Transverse colon (tissue), 4 donors: ENCODE measurements around the gene RNF215. TPM values are rescaled to one million over a fixed set of nuclear protein-coding genes. Genes with fewer than 3 reads are reported as not detected.

ENCODE experiments used
- DNase-seq: peaks from one replicate; pipeline ENCODE4 v3.0.0-alpha.2; 2019
- H3K27ac ChIP-seq, 4 donors: fragments of 200-600 bp; sonication (generic); 2 replicates each; pipeline ENCODE4 v1.5.1; 2016 to 2018; ENCODE audit warnings: inconsistent platforms in 4 of 4
- H3K27me3 ChIP-seq: fragments of 200-600 bp; sonication (generic); 2 replicates; pipeline ENCODE4 v1.5.1; 2017; ENCODE audit warnings: inconsistent platforms
- H3K36me3 ChIP-seq, 4 donors: fragments of 200-600 bp; sonication (generic); 2 replicates each; pipeline ENCODE4 v1.5.1; 2017 to 2019; ENCODE audit warnings: inconsistent platforms in 4 of 4
- H3K4me1 ChIP-seq, 4 donors: fragments of 200-600 bp; sonication (generic); 2 replicates each; pipeline ENCODE4 v1.5.1; 2017 to 2020; ENCODE audit warnings: inconsistent platforms in 4 of 4
- H3K4me3 ChIP-seq, 4 donors: fragments of 200-600 bp; sonication (generic); 1 replicate in 1 of 4; 2 replicates in 3 of 4; pipeline versions ENCODE4 v1.5.1 to v1.6.1; 2017 to 2019; ENCODE audit warnings: inconsistent platforms in 4 of 4
- H3K9me3 ChIP-seq, 2 donors: fragments of 200-600 bp; sonication (generic); 2 replicates each; pipeline ENCODE4 v1.5.1; 2017 to 2019; ENCODE audit warnings: inconsistent platforms in 2 of 2
- CTCF ChIP-seq, 5 experiments: fragments of 200-600 bp in 3 of 5; fragments of 450-650 bp in 2 of 5; sonication (generic) in 3 of 5; IDR thresholded peaks; 1 replicate in 2 of 5; 2 replicates in 3 of 5; pipeline ENCODE4 v1.5.1; 2016 to 2017; ENCODE audit warnings: antibody characterized with exemption in 5 of 5, inconsistent platforms in 3 of 5, mild to moderate bottlenecking in 2 of 5, moderate library complexity in 1 of 5
- EP300 ChIP-seq: sonication (generic); formaldehyde crosslinking; IDR thresholded peaks from one replicate; pipeline ENCODE4 v1.6.1; 2017; ENCODE audit warnings: antibody characterized with exemption, low read depth
- POLR2A ChIP-seq: fragments of 450-650 bp; IDR thresholded peaks from one replicate; pipeline ENCODE4 v1.6.1; 2016; ENCODE audit warnings: antibody characterized with exemption, mild to moderate bottlenecking, moderate library complexity
- POLR2AphosphoS5 ChIP-seq, 3 donors: sonication (generic); formaldehyde crosslinking; IDR thresholded peaks; one replicate each; pipeline ENCODE4 v1.6.1; 2016; ENCODE audit warnings: antibody characterized with exemption in 3 of 3
- WGBS, 2 donors: methylation state at CpG; one replicate each; pipeline ENCODE4 v1.1.5; 2018; ENCODE audit warnings: low coverage in 1 of 2; 5-methylcytosine and 5-hydroxymethylcytosine counted together
- in situ Hi-C, 4 donors: fragments of 200-750 bp; cut with MboI; loops; one replicate each; pipeline versions ENCODE4 v1.15.0 to v1.15.1; 2017; ENCODE audit warnings: low sequenced_read_pairs in 3 of 4, low pct_ligation_motif_present in 1 of 4, low pct_unique_long_range_greater_than_20kb in 1 of 4
- intact Hi-C: fragments of 100-400 bp; cut with DNase I; formaldehyde crosslinking; loops from one replicate; pipeline ENCODE4 v1.15.1; 2023; ENCODE audit warnings: low total_unique reads
- total RNA-seq, 4 donors: library from RNA; depleted of rRNA; stranded (reverse); fragments of >200 nt; gene quantifications; one replicate each; pipeline ENCODE4 v1.1.0, GENCODE V29; 2016

Gene RNF215
- total RNA-seq, 4 donors from 2014 or later, result 3.2 to 65.5 (median 9.8) TPM

- H3K9me3 ChIP-seq, result no peaks in the 10 kb centered on the region
- no peaks in the 10 kb centered on the region for H3K27me3 ChIP-seq
- no peak overlapping the region for H3K4me3 ChIP-seq
- no peak overlapping the region for H3K27ac ChIP-seq
- WGBS, 2 donors, result 91 to 100% methylated on average over 2 to 5 of the region's 5 CpGs
- intact Hi-C loops (loop anchor here (10.0 kb wide), 1 partner anchor 278 kb away; no protein-coding TSS in a partner anchor), in situ Hi-C loops (loop anchor here (10.0 to 25.0 kb wide), 6 partner anchors 95 to 278 kb away; partner anchors contain the start of genes CASTOR1 (in 2 of the 4) and OSM (in 1 of the 4))
- TF ChIP-seq POLR2AphosphoS5 (IDR thresholded peaks at IDR 0.05) (no peak), CTCF (IDR thresholded peaks at IDR 0.05) (no peak), POLR2A (no peak), EP300 (no peak)
- H3K36me3 ChIP-seq, result no peaks in the 10 kb centered on the region
- no peak for DNase-seq
- H3K4me1 ChIP-seq, result peaks cover 6 to 11% (median 8%) of the 10 kb centered on the region in 4 donors
Observed at GRCh38 chr22:30382340-30382739, 4.9 kb downstream of the RNF215 start.

- no peaks in the 10 kb centered on the region for H3K27me3 ChIP-seq
- WGBS, 2 donors, result 89% methylated on average over 11 of the region's 12 CpGs; no CpG with 5 or more reads in 1 of the 2 donors
- H3K4me1 ChIP-seq, result peaks cover under 1 to 5% (median 2%) of the 10 kb centered on the region in 4 donors
- DNase-seq, result no peak
- no peak overlapping the region for H3K27ac ChIP-seq
- in situ Hi-C loops, result loop anchor here (10.0 to 25.0 kb wide), 6 partner anchors 94 to 276 kb away; partner anchors contain the start of genes CASTOR1 (in 2 of the 4) and OSM (in 1 of the 4)
- no peak overlapping the region for H3K4me3 ChIP-seq
- no peaks in the 10 kb centered on the region for H3K36me3 ChIP-seq
- intact Hi-C loops, result loop anchor here (10.0 kb wide), 1 partner anchor 276 kb away; no protein-coding TSS in a partner anchor
- no peak for TF ChIP-seq POLR2AphosphoS5 (IDR thresholded peaks at IDR 0.05)
- no peak for TF ChIP-seq POLR2A
- TF ChIP-seq CTCF (IDR thresholded peaks at IDR 0.05), result no peak
- no peak for TF ChIP-seq EP300
- H3K9me3 ChIP-seq, result no peaks in the 10 kb centered on the region
Observed at GRCh38 chr22:30381264-30381663, 5.9 kb downstream of the RNF215 start.

- H3K36me3 ChIP-seq, result no peaks in the 10 kb centered on the region
- H3K27me3 ChIP-seq, result no peaks in the 10 kb centered on the region
- intact Hi-C loops (loop anchor here (10.0 kb wide), 1 partner anchor 275 kb away; no protein-coding TSS in a partner anchor), in situ Hi-C loops (loop anchor here (10.0 to 25.0 kb wide), 6 partner anchors 93 to 275 kb away; partner anchors contain the start of genes CASTOR1 (in 2 of the 4) and OSM (in 1 of the 4))
- TF ChIP-seq POLR2AphosphoS5 (IDR thresholded peaks at IDR 0.05) (no peak), CTCF (IDR thresholded peaks at IDR 0.05) (no peak), EP300 (no peak), POLR2A (no peak)
- WGBS, 2 donors, result 93% methylated on average over 11 of the region's 20 CpGs; no CpG with 5 or more reads in 1 of the 2 donors
- H3K9me3 ChIP-seq, result no peaks in the 10 kb centered on the region
- H3K4me1 ChIP-seq, result no peaks in the 10 kb centered on the region
- H3K27ac ChIP-seq, result no peak overlapping the region
- no peak overlapping the region for H3K4me3 ChIP-seq
- DNase-seq, result no peak
Observed at GRCh38 chr22:30380011-30380410, 7.2 kb downstream of the RNF215 start.

- 87% methylated on average over 13 of the region's 13 CpGs; no CpG with 5 or more reads in 1 of the 2 donors for WGBS, 2 donors
- no peak overlapping the region for H3K27ac ChIP-seq
- H3K4me3 ChIP-seq, result no peak overlapping the region
- in situ Hi-C loops, result loop anchor here (25.0 kb wide), 3 partner anchors 88 to 263 kb away; partner anchors contain the start of gene CASTOR1 (in 1 of the 4)
- no peak for DNase-seq
- H3K4me1 ChIP-seq, result no peaks in the 10 kb centered on the region
- intact Hi-C loops, result no loop called here
- H3K27me3 ChIP-seq, result no peaks in the 10 kb centered on the region
- no peak for TF ChIP-seq POLR2AphosphoS5 (IDR thresholded peaks at IDR 0.05)
- no peak for TF ChIP-seq CTCF (IDR thresholded peaks at IDR 0.05)
- no peak for TF ChIP-seq EP300
- TF ChIP-seq POLR2A, result no peak
- H3K9me3 ChIP-seq, result no peaks in the 10 kb centered on the region
- H3K36me3 ChIP-seq, result no peaks in the 10 kb centered on the region
Observed at GRCh38 chr22:30375312-30375849, 11.8 kb downstream of the RNF215 start.
